HepG2 (cell line): ENCODE results near the gene PARVA. TPM values are rescaled to one million over a fixed set of nuclear protein-coding genes. Genes with fewer than 3 reads are reported as not detected.

Source experiments
- ATAC-seq: fragments of 200-7000 bp; cut with Tn5 transposase; 3 replicates; pipeline ENCODE4 v1.9.1; 2020; ENCODE audit warnings: mild to moderate bottlenecking, moderate library complexity
- BruUV-seq: library from RNA; stranded (reverse); fragments of 400-500 nt; replicated peaks from 2 replicates; lab custom pipeline; 2021; lab: Mats Ljungman, UMichigan
- CTCF ChIA-PET: fragments of 300-600 bp; formaldehyde crosslinking; extraction: SDS; loops from one replicate; lab custom pipeline; 2021; ENCODE audit warnings: low total read pairs, inconsistent platforms, low intra/inter-chr PET ratio; lab: Yijun Ruan, JAX
- POLR2A ChIA-PET: fragments of 350-600 bp; sonication (Branson Sonifier 250); formaldehyde crosslinking; loops from one replicate; lab custom pipeline; 2020; ENCODE audit warnings: antibody characterized with exemption, inconsistent platforms; lab: Yijun Ruan, JAX
- DNase-seq: peaks from one replicate; pipeline ENCODE4 v3.0.0-alpha.2; 2015; ENCODE audit warnings: low spot score
- FAIRE-seq: peaks from 3 replicates; lab custom pipeline; 2011; peaks lifted over from hg19 to GRCh38; lab: Jason Lieb, UNC
- H2AFZ ChIP-seq: one replicate; pipeline ENCODE4 v1.6.1; 2011; ENCODE audit warnings: low read length, inconsistent platforms
- H3K27ac ChIP-seq: fragments of 300-600 bp; 3 replicates; pipeline ENCODE4 v1.8.0; 2011; ENCODE audit warnings: mixed run types, mild to moderate bottlenecking, mixed read lengths, low read length, inconsistent platforms; ENCODE audit not compliant: insufficient read depth; ENCODE audit errors: extremely low read length
- H3K27me3 ChIP-seq, 2 experiments: fragments of 200-600 bp in 1 of 2; 2 replicates in 1 of 2; 3 replicates in 1 of 2; pipeline versions ENCODE4 v1.6.0 to v1.8.0; 2011; ENCODE audit warnings: low read length in 2 of 2, mild to moderate bottlenecking in 2 of 2, moderate library complexity in 2 of 2, inconsistent platforms in 1 of 2; ENCODE audit not compliant: insufficient read depth in 2 of 2, control insufficient read depth in 1 of 2
- H3K36me3 ChIP-seq, 2 experiments: fragments of 200-600 bp in 1 of 2; replicated peaks in 1 of 2; 2 replicates in 1 of 2; 3 replicates in 1 of 2; pipeline versions ENCODE4 v1.5.1 to v1.8.0; 2011; ENCODE audit warnings: low read length in 2 of 2, inconsistent platforms in 1 of 2; ENCODE audit not compliant: insufficient read depth in 2 of 2, control insufficient read depth in 1 of 2
- H3K4me1 ChIP-seq: 2 replicates; pipeline ENCODE4 v1.5.1; 2012; ENCODE audit warnings: low read length, inconsistent platforms; ENCODE audit not compliant: insufficient read depth
- H3K4me2 ChIP-seq: 2 replicates; pipeline ENCODE4 v1.6.0; 2011; ENCODE audit warnings: low read depth, low read length, inconsistent platforms
- H3K4me3 ChIP-seq, 3 experiments: fragments of 200-600 bp in 1 of 3; sonication (generic), shearing (Covaris generic) in 1 of 3; replicated peaks in 1 of 3; 2 replicates each; pipeline ENCODE4 v1.5.1; 2011 to 2016; ENCODE audit warnings: low read length in 3 of 3, inconsistent platforms in 2 of 3, low read depth in 2 of 3, mild to moderate bottlenecking in 2 of 3, control low read depth in 1 of 3, mixed read lengths in 1 of 3; ENCODE audit not compliant: insufficient read depth in 1 of 3
- H3K79me2 ChIP-seq: one replicate; pipeline ENCODE4 v1.6.1; 2011; ENCODE audit warnings: low read length, inconsistent platforms; ENCODE audit not compliant: insufficient read depth
- H3K9ac ChIP-seq: 2 replicates; pipeline ENCODE4 v1.6.0; 2011; ENCODE audit warnings: mild to moderate bottlenecking, low read depth, low read length, inconsistent platforms; ENCODE audit not compliant: insufficient read depth
- H3K9me3 ChIP-seq: 2 replicates; pipeline ENCODE4 v1.5.1; 2012; ENCODE audit warnings: mild to moderate bottlenecking, low read length
- H4K20me1 ChIP-seq: 2 replicates; pipeline ENCODE4 v1.6.0; 2011; ENCODE audit warnings: inconsistent platforms, mild to moderate bottlenecking, low read length, moderate library complexity; ENCODE audit not compliant: insufficient read depth
- BRD4 ChIP-seq: sonication (generic); formaldehyde crosslinking; IDR thresholded peaks from 2 replicates; pipeline ENCODE4 v1.4.0; 2020; ENCODE audit warnings: missing genetic modification reagents
- KAT7 ChIP-seq: IDR thresholded peaks from 2 replicates; pipeline ENCODE4 v1.6.1; 2018; ENCODE audit warnings: borderline replicate concordance, missing compliant biosample characterization
- PCBP2 ChIP-seq: fragments of 200-400 bp; formaldehyde crosslinking; optimal IDR thresholded peaks from 2 replicates; pipeline ENCODE3; 2018; ENCODE audit warnings: low read length, low read depth; ENCODE audit not compliant: poor library complexity, severe bottlenecking
- PHB2 ChIP-seq: fragments of 450-650 bp; IDR thresholded peaks from 2 replicates; pipeline ENCODE4 v1.6.1; 2018; ENCODE audit not compliant: partially characterized antibody
- SIN3A ChIP-seq: IDR thresholded peaks from 2 replicates; pipeline ENCODE4 v1.6.1; 2011; ENCODE audit warnings: low read depth, mild to moderate bottlenecking, control low read depth, low read length, borderline replicate concordance
- SMAD9 ChIP-seq: sonication (generic); formaldehyde crosslinking; IDR thresholded peaks from 2 replicates; pipeline ENCODE4 v1.5.1; 2020; ENCODE audit warnings: mild to moderate bottlenecking, missing genetic modification reagents
- THRA ChIP-seq: sonication (generic); formaldehyde crosslinking; IDR thresholded peaks from 2 replicates; pipeline ENCODE4 v1.4.0; 2020; ENCODE audit warnings: missing genetic modification reagents, borderline replicate concordance
- WIZ ChIP-seq: sonication (generic); formaldehyde crosslinking; IDR thresholded peaks from 2 replicates; pipeline ENCODE4 v1.5.1; 2020; ENCODE audit warnings: mild to moderate bottlenecking, missing genetic modification reagents
- YEATS2 ChIP-seq: sonication (generic); formaldehyde crosslinking; IDR thresholded peaks from 2 replicates; pipeline ENCODE4 v1.4.0; 2020; ENCODE audit warnings: missing genetic modification reagents, borderline replicate concordance
- ZMYM4 ChIP-seq: sonication (generic); formaldehyde crosslinking; IDR thresholded peaks from 2 replicates; pipeline ENCODE4 v1.8.1; 2023; ENCODE audit warnings: mild to moderate bottlenecking, missing genetic modification reagents
- ZNF24 ChIP-seq: fragments of 450-650 bp; IDR thresholded peaks from 2 replicates; pipeline ENCODE4 v1.6.1; 2017; ENCODE audit warnings: antibody characterized with exemption, mild to moderate bottlenecking
- ZNF337 ChIP-seq: sonication (generic); formaldehyde crosslinking; IDR thresholded peaks from 2 replicates; pipeline ENCODE4 v1.5.1; 2020; ENCODE audit warnings: missing genetic modification reagents, low read depth, mild to moderate bottlenecking, borderline replicate concordance
- WGBS: methylation state at CpG from one replicate; pipeline ENCODE4 v1.1.6; 2017; ENCODE audit warnings: low lambda C conversion rate; 5-methylcytosine and 5-hydroxymethylcytosine counted together
- in situ Hi-C: cut with HindIII; loops from 2 replicates; pipeline ENCODE4 v1.10.0; 2017; ENCODE audit warnings: low pct_unique_long_range_greater_than_20kb; ENCODE audit not compliant: extremely low pct_ligation_motif_present
- intact Hi-C: fragments of 100-400 bp; cut with micrococcal nuclease; formaldehyde crosslinking; loops from one replicate; pipeline ENCODE4 v1.10.0; 2022; ENCODE audit not compliant: unreplicated experiment
- polyA plus RNA-seq, 8 experiments: library from polyadenylated mRNA; depleted of rRNA in 3 of 8; stranded (reverse) in 7 of 8; unstranded in 1 of 8; fragments of >200 nt; fragmentation: Illumina TruSeq in 4 of 8; extraction: Trizol in 4 of 8; gene quantifications; 2 replicates each; pipeline versions ENCODE4 v1.2.1 to v1.2.3, GENCODE V29; 2011 to 2016; ENCODE audit warnings: low read depth in 4 of 8, missing spikeins in 1 of 8, mixed read lengths in 1 of 8; ENCODE audit not compliant: insufficient read depth in 1 of 8
- total RNA-seq, 5 experiments: library from RNA; depleted of rRNA; stranded (reverse); fragments of >200 nt; fragmentation: Illumina TruSeq; extraction: Trizol; gene quantifications; 2 replicates each; pipeline ENCODE4 v1.2.3, GENCODE V29; 2016; ENCODE audit warnings: low read depth in 1 of 5

PARVA gene
- total and polyA plus RNA-seq, 2 of the 13 experiments (the other 11 are each of a cell fraction or from before 2014, with no cell fraction given), result 5.9 to 9.1 TPM

- DNase-seq (no peak), FAIRE-seq (no peak), ATAC-seq (no peak)
- H3K9ac ChIP-seq, result no peak overlapping the region
- ChIA-PET CTCF (no interaction called here), POLR2A (no interaction called here)
- BruUV-seq, result no TSS peak
- TF ChIP-seq WIZ (no peak), SIN3A (no peak), PHB2 (no peak), ZNF337 (CRISPR knock-in tag) (no peak), SMAD9 (CRISPR knock-in tag) (no peak), PCBP2 (no peak)
- H3K27ac ChIP-seq, result no peak overlapping the region
- H3K27me3 ChIP-seq, result no peaks in the 10 kb centered on the region
- intact Hi-C loops (no loop called here), in situ Hi-C loops (no loop called here)
- H3K4me1 ChIP-seq, result peaks cover 21% of the 10 kb centered on the region
- 0 out of 5 replicates have a peak, but pooled peaks cover 0 to 1% of the 10 kb centered on the region in 2 experiments for H3K36me3 ChIP-seq
- H3K4me3 ChIP-seq, result no peak overlapping the region
- no peaks in the 10 kb centered on the region for H4K20me1 ChIP-seq
- H2AFZ ChIP-seq, result no peak overlapping the region
- no peaks in the 10 kb centered on the region for H3K9me3 ChIP-seq
- no peaks in the 10 kb centered on the region for H3K79me2 ChIP-seq
- WGBS, result 63% methylated on average over 2 of the region's 2 CpGs
- H3K4me2 ChIP-seq, result no peak overlapping the region
These were observed 67.6 kb downstream of the PARVA start for GRCh38 chr11:12445001-12445400.

- POLR2A ChIA-PET, result no interaction called here
- no peaks in the 10 kb centered on the region for H4K20me1 ChIP-seq
- DNase-seq, result no peak
- H3K4me2 ChIP-seq, result no peak overlapping the region
- ATAC-seq, result no peak
- H3K4me3 ChIP-seq, result no peak overlapping the region
- CTCF ChIA-PET, result no interaction called here
- TF ChIP-seq THRA, result no peak
- no peak for TF ChIP-seq YEATS2 (CRISPR knock-in tag)
- TF ChIP-seq ZMYM4 (CRISPR knock-in tag), result no peak
- no peak for TF ChIP-seq KAT7 (CRISPR knock-in tag)
- no peak for TF ChIP-seq ZNF24
- no peak for TF ChIP-seq BRD4
- H3K36me3 ChIP-seq, result no peaks in the 10 kb centered on the region
- H3K9me3 ChIP-seq, result no peaks in the 10 kb centered on the region
- H3K4me1 ChIP-seq, result peaks cover 17% of the 10 kb centered on the region
- no peak for FAIRE-seq
- no peaks in the 10 kb centered on the region for H3K79me2 ChIP-seq
- intact Hi-C loops (no loop called here), in situ Hi-C loops (no loop called here)
- H3K27ac ChIP-seq, result no peak overlapping the region
- no peak overlapping the region for H2AFZ ChIP-seq
- no TSS peak for BruUV-seq
- H3K9ac ChIP-seq, result no peak overlapping the region
- H3K27me3 ChIP-seq, result no peaks in the 10 kb centered on the region
These were observed 69.5 kb downstream of the PARVA start for GRCh38 chr11:12446863-12447262.
